Measurements from ENCODE around the gene MTA3. TPM values are rescaled to one million over a fixed set of nuclear protein-coding genes. Genes with fewer than 3 reads are reported as not detected.

MTA3 gene
- polyA plus RNA-seq, 1 donor from 2014 or later = 11.2 TPM

GRCh38 chr2:42567806-42568400 lies 529 bp upstream of the MTA3 start:
- no peak overlapping the region for H2AFZ ChIP-seq (ENCODE audit: low read depth, low read length)

GRCh38 chr2:42569116-42569711 lies 782 bp downstream of the MTA3 start:
- peak overlapping the region; percentile 68 for H3K4me2 ChIP-seq (ENCODE audit: low read length)
- H3K9ac ChIP-seq (ENCODE audit: low read length) = peak overlapping the region; percentile 60
- no peaks in the 10 kb centered on the region for H4K20me1 ChIP-seq (ENCODE audit: insufficient read depth)
- H3K27me3 ChIP-seq (ENCODE audit: insufficient read depth, low read depth, low read length) = no peaks in the 10 kb centered on the region
- no peak for TF ChIP-seq RAD21 (conservative IDR thresholded peaks at IDR 0.05)
- TF ChIP-seq POLR2AphosphoS5 (IDR thresholded peaks at IDR 0.05) = no peak
- peak overlapping the region; percentile 69 for H3K4me3 ChIP-seq (ENCODE audit: low read length)
- peaks cover 3% of the 10 kb centered on the region for H3F3A ChIP-seq (ENCODE audit: insufficient read depth, low read length, poor library complexity, severe bottlenecking)
- no peaks in the 10 kb centered on the region for H3K79me2 ChIP-seq (replicated peaks; ENCODE audit: insufficient read depth, low read length)
- H3K9me3 ChIP-seq (ENCODE audit: low read length) = no peaks in the 10 kb centered on the region
- no peaks in the 10 kb centered on the region for H3K9me2 ChIP-seq (ENCODE audit: insufficient read depth, low read length)
- no peak overlapping the region for H3K27ac ChIP-seq (ENCODE audit: low read length)
- peak overlapping the region; percentile 33 for H2AFZ ChIP-seq (ENCODE audit: low read depth, low read length)
- no peaks in the 10 kb centered on the region for H3K36me3 ChIP-seq (ENCODE audit: insufficient read depth, low read length)

More at GRCh38 chr2:42567806-42568400, 529 bp upstream of the MTA3 start:
- Histone ChIP-seq H3K4me3 (ENCODE audit: low read length) (peak overlapping the region; percentile 69), H3K79me2 (replicated peaks; ENCODE audit: insufficient read depth, low read length) (no peaks in the 10 kb centered on the region), H3K9me3 (ENCODE audit: low read length) (no peaks in the 10 kb centered on the region), H3K9me2 (ENCODE audit: insufficient read depth, low read length) (no peaks in the 10 kb centered on the region), H3K36me3 (ENCODE audit: insufficient read depth, low read length) (no peaks in the 10 kb centered on the region), H3F3A (ENCODE audit: insufficient read depth, low read length, poor library complexity, severe bottlenecking) (peaks cover 3% of the 10 kb centered on the region), H3K27ac (ENCODE audit: low read length) (no peak overlapping the region), H3K9ac (ENCODE audit: low read length) (no peak overlapping the region), H4K20me1 (ENCODE audit: insufficient read depth) (no peaks in the 10 kb centered on the region), H3K27me3 (ENCODE audit: insufficient read depth, low read depth, low read length) (no peaks in the 10 kb centered on the region), H3K4me2 (ENCODE audit: low read length) (no peak overlapping the region)
- TF ChIP-seq TAF1 (IDR thresholded peaks at IDR 0.05; ENCODE audit: low read depth) (no peak), EZH2 (IDR thresholded peaks at IDR 0.05; ENCODE audit: borderline replicate concordance, insufficient read depth, low read length, poor library complexity, severe bottlenecking) (no peak), POLR2AphosphoS5 (IDR thresholded peaks at IDR 0.05) (peak; percentile 1), MXI1 (conservative IDR thresholded peaks at IDR 0.05; ENCODE audit: poor library complexity, severe bottlenecking) (no peak), SMC3 (conservative IDR thresholded peaks at IDR 0.05; ENCODE audit: poor library complexity) (no peak)

- no peak overlapping the region for H3K27ac ChIP-seq (ENCODE audit: low read length)
- no peaks in the 10 kb centered on the region for H3K9me2 ChIP-seq (ENCODE audit: insufficient read depth, low read length)
- H3K4me3 ChIP-seq (ENCODE audit: low read length) = peak overlapping the region; percentile 69
- no peaks in the 10 kb centered on the region for H3K79me2 ChIP-seq (replicated peaks; ENCODE audit: insufficient read depth, low read length)
- no peaks in the 10 kb centered on the region for H3K9me3 ChIP-seq (ENCODE audit: low read length)
- H3K9ac ChIP-seq (ENCODE audit: low read length) = peak overlapping the region; percentile 20
- H2AFZ ChIP-seq (ENCODE audit: low read depth, low read length) = no peak overlapping the region
- H3F3A ChIP-seq (ENCODE audit: insufficient read depth, low read length, poor library complexity, severe bottlenecking) = peaks cover 3% of the 10 kb centered on the region
- no peaks in the 10 kb centered on the region for H3K36me3 ChIP-seq (ENCODE audit: insufficient read depth, low read length)
- H3K4me2 ChIP-seq (ENCODE audit: low read length) = peak overlapping the region; percentile 68
- H3K27me3 ChIP-seq (ENCODE audit: insufficient read depth, low read depth, low read length) = no peaks in the 10 kb centered on the region
- TF ChIP-seq EZH2 (IDR thresholded peaks at IDR 0.05; ENCODE audit: borderline replicate concordance, insufficient read depth, low read length, poor library complexity, severe bottlenecking) (no peak), MXI1 (conservative IDR thresholded peaks at IDR 0.05; ENCODE audit: poor library complexity, severe bottlenecking) (no peak), RAD21 (conservative IDR thresholded peaks at IDR 0.05) (no peak), POLR2AphosphoS5 (IDR thresholded peaks at IDR 0.05) (no peak), CTCF (IDR thresholded peaks at IDR 0.05; ENCODE audit: poor library complexity, severe bottlenecking) (no peak), EP300 (conservative IDR thresholded peaks at IDR 0.05; ENCODE audit: poor library complexity, severe bottlenecking) (no peak), REST (IDR thresholded peaks at IDR 0.05; ENCODE audit: borderline replicate concordance) (no peak), TAF1 (IDR thresholded peaks at IDR 0.05; ENCODE audit: low read depth) (no peak), SMC3 (conservative IDR thresholded peaks at IDR 0.05; ENCODE audit: poor library complexity) (no peak)
- H4K20me1 ChIP-seq (ENCODE audit: insufficient read depth) = no peaks in the 10 kb centered on the region
These were observed 1.5 kb downstream of the MTA3 start for GRCh38 chr2:42569883-42570282.

Data from neural cell (in vitro differentiated cells).